ENCODE results near the gene SLC25A33.

SLC25A33 gene

GRCh38 chr1:9589144-9589718 lies 50.0 kb downstream of the SLC25A33 start:
- no peak for DNase-seq

GRCh38 chr1:9589719-9590157 lies 50.5 kb downstream of the SLC25A33 start:
- DNase-seq, result no peak

- DNase-seq, result no peak
Measured at GRCh38 chr1:9590201-9590600, 50.9 kb downstream of the SLC25A33 start.

GRCh38 chr1:9590945-9591668 lies 51.8 kb downstream of the SLC25A33 start:
- no peak for DNase-seq

GRCh38 chr1:9591669-9592509 lies 52.6 kb downstream of the SLC25A33 start:
- DNase-seq, result no peak

GRCh38 chr1:9592510-9593075 lies 53.3 kb downstream of the SLC25A33 start:
- DNase-seq, result no peak

- DNase-seq, result no peak
Measured at GRCh38 chr1:9593147-9593491, 53.9 kb downstream of the SLC25A33 start.

GRCh38 chr1:9593492-9594465 lies 54.5 kb downstream of the SLC25A33 start:
- peak; percentile 28 for DNase-seq

GRCh38 chr1:9594471-9595155 lies 55.3 kb downstream of the SLC25A33 start:
- no peak for DNase-seq

GRCh38 chr1:9595156-9595967 lies 56.1 kb downstream of the SLC25A33 start:
- no peak for DNase-seq

- DNase-seq, result no peak
Measured at GRCh38 chr1:9595968-9596340, 56.7 kb downstream of the SLC25A33 start.

GRCh38 chr1:9596415-9597123 lies 57.3 kb downstream of the SLC25A33 start:
- DNase-seq, result no peak

- no peak for DNase-seq
Measured at GRCh38 chr1:9597361-9598315, 58.4 kb downstream of the SLC25A33 start.

GRCh38 chr1:9598316-9598700 lies 59.0 kb downstream of the SLC25A33 start:
- DNase-seq, result no peak

- DNase-seq, result no peak
Measured at GRCh38 chr1:9599741-9600140, 60.5 kb downstream of the SLC25A33 start.

- DNase-seq, result no peak
Measured at GRCh38 chr1:9600861-9601834, 61.9 kb downstream of the SLC25A33 start.

- DNase-seq, result no peak
Measured at GRCh38 chr1:9601942-9602793, 62.9 kb downstream of the SLC25A33 start.

Measured in T1000 (cell line).